HL-60 (cell line): ENCODE results near the gene USP50.

Experiments used
- DNase-seq, 2 experiments: peaks; one replicate each; pipeline ENCODE4 v3.0.0-alpha.2; 2010 to 2020; ENCODE audit warnings: low read depth in 1 of 2, low spot score in 1 of 2
- H3K27ac ChIP-seq: fragments of 250-450 bp; sonication (Bioruptor Pico); replicated peaks from 2 replicates; pipeline ENCODE4 v1.5.1; 2020; ENCODE audit warnings: mild to moderate bottlenecking, moderate library complexity
- H3K27me3 ChIP-seq: fragments of 250-450 bp; sonication (Bioruptor Pico); 2 replicates; pipeline ENCODE4 v1.5.1; 2021; ENCODE audit warnings: mild to moderate bottlenecking, moderate library complexity; ENCODE audit not compliant: insufficient read depth, poor library complexity, severe bottlenecking
- H3K4me3 ChIP-seq: replicated peaks from 2 replicates; pipeline ENCODE4 v1.5.1; 2011; ENCODE audit warnings: mild to moderate bottlenecking, control low read depth, low read length; ENCODE audit not compliant: insufficient read depth
- CTCF ChIP-seq: IDR thresholded peaks from one replicate; pipeline ENCODE4 v1.5.1; 2011; ENCODE audit warnings: low read length, control low read depth, inconsistent platforms; ENCODE audit not compliant: insufficient read depth
- GABPA ChIP-seq: IDR thresholded peaks from 2 replicates; pipeline ENCODE4 v1.6.1; 2012; ENCODE audit warnings: low read depth
- POLR2AphosphoS5 ChIP-seq: IDR thresholded peaks from 2 replicates; pipeline ENCODE4 v1.6.1; 2012; ENCODE audit warnings: low read depth
- REST ChIP-seq: IDR thresholded peaks from 2 replicates; pipeline ENCODE4 v1.6.1; 2012; ENCODE audit warnings: low read depth; ENCODE audit not compliant: insufficient replicate concordance
- SPI1 ChIP-seq: IDR thresholded peaks from 2 replicates; pipeline ENCODE4 v1.6.1; 2012; ENCODE audit warnings: low read depth, mild to moderate bottlenecking, borderline replicate concordance

USP50 gene

GRCh38 chr15:50487287-50487686, 59.2 kb downstream of the USP50 start:
- Histone ChIP-seq H3K27me3 (no peaks in the 10 kb centered on the region), H3K27ac (no peak overlapping the region), H3K4me3 (no peak overlapping the region)
- DNase-seq = no peak
- TF ChIP-seq REST (no peak), POLR2AphosphoS5 (no peak)

DNA sequence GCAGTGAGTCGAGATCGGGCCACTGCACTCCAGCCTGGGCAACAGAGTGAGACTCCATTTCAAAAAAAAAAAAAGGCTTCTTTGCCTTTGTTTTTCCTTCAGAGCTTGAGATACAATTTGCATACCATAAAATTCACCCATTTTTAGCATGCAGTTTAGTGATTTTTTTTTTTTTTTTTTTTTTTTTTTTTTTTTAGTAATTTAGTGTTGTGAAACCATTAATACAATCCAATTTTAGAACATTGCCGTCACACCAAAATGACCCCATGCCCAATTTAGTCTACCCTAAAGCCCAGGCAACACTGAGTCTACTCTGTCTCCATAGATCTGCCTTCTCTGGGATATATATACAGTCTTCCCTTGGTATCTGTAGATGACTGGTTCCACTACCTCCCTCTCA, 61.1 kb downstream of the USP50 start:
- Histone ChIP-seq H3K4me3 (no peak overlapping the region), H3K27ac (no peak overlapping the region), H3K27me3 (no peaks in the 10 kb centered on the region)
- TF ChIP-seq GABPA (no peak), REST (no peak), SPI1 (no peak), POLR2AphosphoS5 (no peak), CTCF (no peak)
- DNase-seq = no peak

DNA sequence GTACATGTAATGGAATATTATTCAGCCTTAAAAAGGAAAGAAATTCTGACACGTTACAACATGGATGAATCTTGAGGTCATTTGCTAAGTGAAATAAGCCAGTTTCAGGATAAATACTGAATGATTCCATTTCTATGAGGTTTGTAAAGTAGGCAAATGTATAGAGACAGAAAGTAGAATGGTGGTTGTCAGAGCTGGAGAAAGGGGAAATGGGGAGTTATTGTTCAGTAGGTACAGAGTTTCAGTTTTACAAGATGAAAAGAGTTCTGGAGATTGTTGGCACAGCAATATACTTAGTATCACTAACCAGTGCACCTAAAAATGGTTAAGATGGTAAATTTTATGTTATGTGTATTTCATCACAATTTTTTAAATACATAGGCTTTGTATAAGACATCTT, 61.7 kb downstream of the USP50 start:
- no peaks in the 10 kb centered on the region for H3K27me3 ChIP-seq
- TF ChIP-seq REST (no peak), CTCF (no peak), POLR2AphosphoS5 (no peak), SPI1 (no peak)
- DNase-seq = no peak
- no peak overlapping the region for H3K4me3 ChIP-seq
- no peak overlapping the region for H3K27ac ChIP-seq

DNA sequence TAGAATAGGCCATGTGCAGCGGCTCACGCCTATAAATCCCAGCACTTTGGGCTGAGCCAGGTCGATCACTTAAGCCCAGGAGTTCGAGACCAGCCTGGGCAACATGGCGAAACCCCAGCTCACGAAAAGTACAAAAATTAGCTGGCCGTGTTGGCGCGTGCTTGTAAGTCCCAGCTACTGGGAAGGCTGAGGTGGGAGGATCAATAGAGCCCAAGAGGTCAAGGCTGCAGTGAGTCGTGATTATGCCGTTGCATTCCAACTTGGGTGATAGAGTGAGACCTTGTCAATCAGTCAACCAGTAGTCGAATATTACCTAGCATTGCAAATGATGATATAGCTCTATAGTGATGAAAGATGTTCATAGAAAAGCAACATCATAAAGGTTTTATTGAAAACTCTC, 70.3 kb downstream of the USP50 start:
- Histone ChIP-seq H3K27me3 (no peaks in the 10 kb centered on the region), H3K4me3 (no peak overlapping the region), H3K27ac (no peak overlapping the region)
- DNase-seq = no peak
- no peak for TF ChIP-seq POLR2AphosphoS5
- TF ChIP-seq CTCF = no peak
- no peak for TF ChIP-seq GABPA
- TF ChIP-seq REST = no peak
- TF ChIP-seq SPI1 = no peak
